Smooth muscle cell (in vitro differentiated cells): ENCODE measurements around the gene MYO18A. TPM values are rescaled to one million over a fixed set of nuclear protein-coding genes. Genes with fewer than 3 reads are reported as not detected.

ENCODE experiments used
- DNase-seq: peaks from one replicate; lab custom pipeline; 2025; ENCODE audit not compliant: unreplicated experiment; lab: John Stamatoyannopoulos, UW
- H2AFZ ChIP-seq: fragments of 200-600 bp; sonication (generic); 2 replicates; pipeline ENCODE4 v1.6.0; 2016; ENCODE audit warnings: antibody characterized with exemption, low read depth, mild to moderate bottlenecking
- H3F3A ChIP-seq: fragments of 200-600 bp; sonication (generic); 2 replicates; pipeline ENCODE4 v1.6.0; 2017; ENCODE audit warnings: antibody characterized with exemption, low read depth
- H3K27ac ChIP-seq: fragments of 200-600 bp; sonication (generic); 2 replicates; pipeline ENCODE4 v1.5.1; 2016; ENCODE audit warnings: low read depth, mild to moderate bottlenecking
- H3K27me3 ChIP-seq: fragments of 200-600 bp; sonication (generic); 2 replicates; pipeline ENCODE4 v1.6.1; 2016; ENCODE audit warnings: low read depth, mild to moderate bottlenecking
- H3K36me3 ChIP-seq: fragments of 200-600 bp; sonication (generic); 2 replicates; pipeline ENCODE4 v1.5.1; 2016; ENCODE audit warnings: low read depth
- H3K4me1 ChIP-seq: fragments of 200-600 bp; sonication (generic); 2 replicates; pipeline ENCODE4 v1.5.1; 2016; ENCODE audit warnings: low read depth
- H3K4me2 ChIP-seq: fragments of 200-600 bp; sonication (generic); 2 replicates; pipeline ENCODE4 v1.6.0; 2016; ENCODE audit warnings: mild to moderate bottlenecking
- H3K4me3 ChIP-seq: fragments of 200-600 bp; sonication (generic); 2 replicates; pipeline ENCODE4 v1.5.1; 2016; ENCODE audit warnings: mild to moderate bottlenecking
- H3K79me2 ChIP-seq: fragments of 200-600 bp; sonication (generic); 2 replicates; pipeline ENCODE4 v1.6.0; 2016; ENCODE audit warnings: low read depth, mild to moderate bottlenecking
- H3K9ac ChIP-seq: fragments of 200-600 bp; sonication (generic); 2 replicates; pipeline ENCODE4 v1.6.0; 2016; ENCODE audit warnings: low read depth
- H3K9me3 ChIP-seq: fragments of 200-600 bp; sonication (generic); replicated peaks from 2 replicates; pipeline ENCODE4 v1.5.1; 2016; ENCODE audit warnings: low read depth
- H4K20me1 ChIP-seq: fragments of 200-600 bp; sonication (generic); 2 replicates; pipeline ENCODE4 v1.6.0; 2016; ENCODE audit warnings: low read depth
- CTCF ChIP-seq: fragments of 200-600 bp; sonication (generic); IDR thresholded peaks from 2 replicates; pipeline ENCODE4 v1.5.1; 2017; ENCODE audit warnings: borderline replicate concordance, mild to moderate bottlenecking, antibody characterized with exemption; ENCODE audit not compliant: insufficient read depth, poor library complexity, severe bottlenecking
- WGBS: methylation state at CpG from one replicate; pipeline ENCODE4 v1.1.7; 2016; ENCODE audit warnings: low lambda C conversion rate; 5-methylcytosine and 5-hydroxymethylcytosine counted together
- polyA plus RNA-seq: library from polyadenylated mRNA; unstranded; fragments of >200 nt; fragmentation: Nextera tagmentation; extraction: Ambion mirVana; gene quantifications from 2 replicates; pipeline ENCODE4 v1.2.1, GENCODE V29; 2016
- total RNA-seq: library from RNA; depleted of rRNA; stranded (reverse); fragments of >200 nt; gene quantifications from 2 replicates; pipeline ENCODE4 v1.2.3, GENCODE V29; 2014

The MYO18A gene
- total and polyA plus RNA-seq, 2 experiments from 2014 or later, result 18.0 to 22.1 TPM

- no peak for TF ChIP-seq CTCF
- Histone ChIP-seq H3K27me3 (no peaks in the 10 kb centered on the region), H3F3A (no peaks in the 10 kb centered on the region), H3K4me3 (no peak overlapping the region), H3K79me2 (no peaks in the 10 kb centered on the region), H3K4me2 (no peak overlapping the region), H3K36me3 (no peaks in the 10 kb centered on the region), H2AFZ (no peak overlapping the region), H3K4me1 (no peaks in the 10 kb centered on the region), H3K9me3 (no peaks in the 10 kb centered on the region), H3K9ac (no peak overlapping the region), H3K27ac (no peak overlapping the region), H4K20me1 (no peaks in the 10 kb centered on the region)
- 91% methylated on average over 16 of the region's 16 CpGs for WGBS
- DNase-seq, result no peak
Measured at GRCh38 chr17:29197516-29198272, 17.5 kb upstream of the MYO18A start.

DNA sequence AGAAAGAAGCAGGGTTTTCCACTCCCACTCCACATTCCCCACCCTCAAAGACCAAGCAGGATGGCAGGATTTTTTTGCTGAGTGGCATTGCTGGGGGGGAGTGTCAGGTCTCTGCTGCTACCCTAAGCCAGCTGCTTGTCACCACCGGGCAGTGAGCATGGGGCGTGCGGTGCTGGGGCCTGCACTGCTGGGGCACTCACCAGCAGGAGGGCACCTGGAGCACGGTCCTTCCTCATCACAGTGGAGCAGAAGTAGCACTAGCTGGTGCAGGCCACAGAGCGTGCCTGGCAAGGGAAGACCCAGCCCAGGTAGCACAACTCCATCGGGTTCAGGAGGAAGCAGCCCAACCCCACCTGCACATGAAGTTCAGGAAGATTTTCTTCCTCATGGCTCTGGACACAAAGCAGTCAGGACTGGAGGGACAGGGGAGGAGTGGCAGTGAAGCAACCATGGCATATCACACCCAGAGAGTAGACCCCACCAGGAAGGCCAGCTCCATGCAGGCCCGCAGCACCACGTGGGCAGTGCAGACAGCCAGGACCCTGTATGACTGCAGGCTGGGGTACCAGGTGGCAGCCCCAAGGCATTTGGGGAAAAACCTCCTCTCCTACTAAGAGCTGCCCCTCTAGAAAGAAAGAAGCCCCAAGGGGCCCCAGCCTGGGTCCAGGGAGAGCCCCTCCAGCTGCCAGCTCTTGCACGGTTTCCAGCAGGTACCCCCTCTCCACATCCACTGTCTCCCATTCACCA lies 16.7 kb upstream of the MYO18A start:
- no peak overlapping the region for H3K9ac ChIP-seq
- H2AFZ ChIP-seq, result no peak overlapping the region
- H3K4me3 ChIP-seq, result no peak overlapping the region
- no peaks in the 10 kb centered on the region for H3K36me3 ChIP-seq
- H3K27me3 ChIP-seq, result no peaks in the 10 kb centered on the region
- TF ChIP-seq CTCF, result no peak
- WGBS, result 94% methylated on average over 9 of the region's 9 CpGs
- no peaks in the 10 kb centered on the region for H3K4me1 ChIP-seq
- H3K79me2 ChIP-seq, result no peaks in the 10 kb centered on the region
- no peak for DNase-seq
- H3K4me2 ChIP-seq, result no peak overlapping the region
- no peaks in the 10 kb centered on the region for H4K20me1 ChIP-seq
- no peak overlapping the region for H3K27ac ChIP-seq
- no peaks in the 10 kb centered on the region for H3K9me3 ChIP-seq
- H3F3A ChIP-seq, result no peaks in the 10 kb centered on the region

DNA sequence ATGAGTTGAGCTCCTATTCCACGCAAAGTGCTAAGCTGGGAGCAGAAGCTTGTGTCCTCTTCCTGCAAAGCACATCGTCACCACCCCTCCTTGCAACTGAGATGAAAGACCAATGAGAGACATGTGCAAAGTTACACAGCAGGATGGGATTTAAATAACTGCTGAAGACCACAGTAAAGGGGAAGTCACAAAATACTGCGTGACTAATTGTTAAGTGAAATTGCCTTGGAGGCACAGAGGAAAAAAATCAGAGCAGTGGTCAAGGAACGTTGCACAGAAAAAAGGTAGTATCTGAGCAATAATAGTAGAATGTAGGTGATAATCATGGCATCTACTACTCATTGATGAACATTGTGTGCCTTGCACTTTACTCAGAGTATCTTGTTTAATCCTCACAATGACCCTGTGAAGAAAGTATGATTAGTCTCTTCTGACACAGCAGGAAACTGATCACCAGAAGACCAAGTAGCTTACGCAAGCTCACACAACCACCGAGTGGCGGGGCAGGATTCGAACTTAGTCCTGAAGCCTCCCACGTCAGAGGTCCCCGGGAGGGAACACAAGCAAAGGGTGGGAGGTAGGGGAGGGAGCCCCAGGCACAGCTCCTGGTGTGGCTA lies 15.4 kb upstream of the MYO18A start:
- no peaks in the 10 kb centered on the region for H3F3A ChIP-seq
- TF ChIP-seq CTCF, result no peak
- no peak overlapping the region for H3K4me2 ChIP-seq
- H4K20me1 ChIP-seq, result no peaks in the 10 kb centered on the region
- no peaks in the 10 kb centered on the region for H3K9me3 ChIP-seq
- DNase-seq, result no peak
- H2AFZ ChIP-seq, result no peak overlapping the region
- H3K9ac ChIP-seq, result no peak overlapping the region
- H3K27me3 ChIP-seq, result no peaks in the 10 kb centered on the region
- WGBS, result 65% methylated on average over 10 of the region's 10 CpGs
- no peak overlapping the region for H3K4me3 ChIP-seq
- no peaks in the 10 kb centered on the region for H3K36me3 ChIP-seq
- H3K79me2 ChIP-seq, result no peaks in the 10 kb centered on the region
- H3K27ac ChIP-seq, result no peak overlapping the region
- H3K4me1 ChIP-seq, result no peaks in the 10 kb centered on the region
